GM12878 (cell line): ENCODE results near the gene SENP6. TPM values are rescaled to one million over a fixed set of nuclear protein-coding genes. Genes with fewer than 3 reads are reported as not detected.
"Not testable (repeated sequence)": the region's sequence is repeated elsewhere in the genome, so short reads cannot be mapped to it uniquely, and the experiment has no call there.

Experiments
- ATAC-seq: fragments of 200-7000 bp; cut with Tn5 transposase; 3 replicates; pipeline ENCODE4 v1.9.1; 2020; ENCODE audit warnings: mild to moderate bottlenecking, moderate library complexity
- BruUV-seq: library from RNA; stranded (reverse); fragments of 400-500 nt; replicated peaks from 2 replicates; lab custom pipeline; 2021; lab: Mats Ljungman, UMichigan
- CTCF ChIA-PET: fragments of 300-600 bp; sonication (Branson Sonifier 250); formaldehyde crosslinking; extraction: SDS; loops from one replicate; lab custom pipeline; 2021; ENCODE audit warnings: inconsistent platforms; lab: Yijun Ruan, JAX
- POLR2A ChIA-PET: fragments of 350-600 bp; formaldehyde crosslinking; extraction: SDS; loops from one replicate; lab custom pipeline; 2021; ENCODE audit warnings: inconsistent platforms; lab: Charles Lee
- RAD21 ChIA-PET: fragments of 300-600 bp; sonication (Branson Sonifier 250); formaldehyde crosslinking; loops from one replicate; lab custom pipeline; 2023; ENCODE audit warnings: antibody characterized with exemption; ENCODE audit not compliant: unreplicated experiment; lab: Charles Lee
- SMC1A ChIA-PET: fragments of 300-600 bp; sonication (Branson Sonifier 250); formaldehyde crosslinking; loops from one replicate; lab custom pipeline; 2023; ENCODE audit not compliant: unreplicated experiment, uncharacterized antibody; lab: Charles Lee
- DNase-seq: peaks from one replicate; pipeline ENCODE4 v3.0.0-alpha.2; 2011; ENCODE audit warnings: low read depth, low spot score
- FAIRE-seq: peaks from 3 replicates; lab custom pipeline; 2011; peaks lifted over from hg19 to GRCh38; lab: Jason Lieb, UNC
- H2AFZ ChIP-seq: 2 replicates; pipeline ENCODE4 v1.6.0; 2011; ENCODE audit warnings: low read depth, low read length, control low read depth; ENCODE audit not compliant: control insufficient read depth
- H3K27ac ChIP-seq: 2 replicates; pipeline ENCODE4 v1.5.1; 2011; ENCODE audit warnings: control low read depth; ENCODE audit not compliant: control insufficient read depth, insufficient read depth
- H3K27me3 ChIP-seq, 2 experiments: replicated peaks in 1 of 2; 2 replicates each; pipeline versions ENCODE4 v1.6.0 to v1.6.1; 2011; ENCODE audit warnings: low read length in 1 of 2; ENCODE audit not compliant: control insufficient read depth in 2 of 2, insufficient read depth in 2 of 2
- H3K36me3 ChIP-seq, 2 experiments: 2 replicates each; pipeline ENCODE4 v1.5.1; 2011; ENCODE audit warnings: low read length in 1 of 2; ENCODE audit not compliant: control insufficient read depth in 2 of 2, insufficient read depth in 2 of 2
- H3K4me1 ChIP-seq: 2 replicates; pipeline ENCODE4 v1.6.1; 2011; ENCODE audit warnings: mild to moderate bottlenecking, low read length, moderate library complexity, mixed read lengths; ENCODE audit not compliant: control insufficient read depth, insufficient read depth
- H3K4me2 ChIP-seq: 2 replicates; pipeline ENCODE4 v1.6.0; 2011; ENCODE audit warnings: control low read depth; ENCODE audit not compliant: control insufficient read depth, insufficient read depth
- H3K4me3 ChIP-seq: fragments of 200-600 bp; sonication (generic); 2 replicates; pipeline ENCODE4 v1.5.1; 2016
- H3K79me2 ChIP-seq: 2 replicates; pipeline ENCODE4 v1.6.0; 2011; ENCODE audit warnings: low read length; ENCODE audit not compliant: control insufficient read depth, insufficient read depth
- H3K9ac ChIP-seq: 2 replicates; pipeline ENCODE4 v1.8.0; 2011; ENCODE audit warnings: low read length, control low read depth, mixed read lengths; ENCODE audit not compliant: control insufficient read depth, insufficient read depth
- H3K9me3 ChIP-seq: replicated peaks from 3 replicates; pipeline ENCODE4 v1.5.1; 2011; ENCODE audit warnings: mild to moderate bottlenecking, low read length; ENCODE audit not compliant: control insufficient read depth, insufficient read depth
- H4K20me1 ChIP-seq: 2 replicates; pipeline ENCODE4 v1.6.0; 2011; ENCODE audit not compliant: control insufficient read depth, insufficient read depth
- NFXL1 ChIP-seq: fragments of 450-650 bp; IDR thresholded peaks from 2 replicates; pipeline ENCODE4 v1.6.1; 2017; ENCODE audit warnings: antibody characterized with exemption, mild to moderate bottlenecking, borderline replicate concordance
- WGBS: methylation state at CpG from one replicate; pipeline ENCODE4 v1.1.6; 2016; ENCODE audit warnings: low lambda C conversion rate; ENCODE audit not compliant: insufficient replicate concordance, insufficient coverage; ENCODE audit errors: missing lambda C conversion rate; 5-methylcytosine and 5-hydroxymethylcytosine counted together
- in situ Hi-C: fragments of 300-500 bp; cut with MboI; formaldehyde crosslinking; loops from 9 replicates; pipeline ENCODE4 v1.14.3; 2018; ENCODE audit warnings: mixed read lengths
- intact Hi-C: fragments of 100-400 bp; cut with micrococcal nuclease; formaldehyde crosslinking; loops from one replicate; pipeline ENCODE4 v1.14.2; 2022; ENCODE audit not compliant: unreplicated experiment
- polyA plus RNA-seq, 11 experiments: library from polyadenylated mRNA; depleted of rRNA in 4 of 11; unstranded in 6 of 11; stranded (reverse) in 5 of 11; fragments of >200 nt; fragmentation: Nextera tagmentation in 4 of 11; fragmentation: Illumina TruSeq in 1 of 11; extraction: Ambion mirVana in 4 of 11; extraction: Trizol in 1 of 11; gene quantifications; 1 replicate in 1 of 11; 2 replicates in 10 of 11; pipeline versions ENCODE4 v1.2.1 to v1.2.3, GENCODE V29; 2011 to 2016; ENCODE audit warnings: inconsistent platforms in 2 of 11, missing spikeins in 2 of 11, low read depth in 1 of 11
- total RNA-seq, 4 experiments: library from RNA; depleted of rRNA in 3 of 4; stranded (reverse); fragments of >200 nt in 3 of 4; fragmentation: Illumina TruSeq in 1 of 4; extraction: Trizol in 1 of 4; gene quantifications; 2 replicates each; pipeline versions ENCODE4 v1.2.1 to v1.2.3, GENCODE V29; 2013 to 2021
- TF ChIP-seq, protein P1 (sequence below): IDR thresholded peaks from 2 replicates; pipeline ENCODE4 v1.6.1; 2011; ENCODE audit warnings: borderline replicate concordance, low read depth, mild to moderate bottlenecking, moderate library complexity, low read length; ENCODE audit not compliant: insufficient read depth, poor library complexity, severe bottlenecking
- TF ChIP-seq, protein P2 (sequence below): IDR thresholded peaks from 2 replicates; pipeline ENCODE4 v1.6.1; 2012; ENCODE audit warnings: low read depth, low read length, improper control_type of control experiment

Gene SENP6
- total and polyA plus RNA-seq, 10 of the 15 experiments (the other 5 are each of a cell fraction or from before 2014, with no cell fraction given), result 10.7 to 70.0 (median 42.3) TPM

DNA sequence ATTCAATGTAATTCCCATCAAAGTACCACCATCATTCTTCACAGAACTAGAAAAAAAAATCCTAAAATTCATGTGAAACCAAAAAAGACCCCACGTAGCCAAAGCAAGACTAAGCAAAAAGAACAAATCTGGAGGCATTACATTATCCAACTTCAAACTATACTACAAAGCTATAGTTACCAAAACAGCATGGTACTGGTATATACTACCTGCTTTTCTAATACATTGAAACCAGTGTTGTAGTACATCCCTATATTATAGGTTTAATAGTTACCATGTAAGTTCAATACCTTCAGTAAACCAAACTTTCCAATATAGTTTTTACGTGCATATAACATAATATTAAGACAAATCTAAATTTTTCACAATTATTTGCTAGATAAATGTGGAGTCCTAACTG is 17.1 kb upstream of the SENP6 start:
- BruUV-seq, FAIRE-seq, H3K4me2 ChIP-seq, ATAC-seq, H3K4me3 ChIP-seq, DNase-seq, H3K9me3 ChIP-seq, POLR2A ChIA-PET, H4K20me1 ChIP-seq, H3K79me2 ChIP-seq, H3K36me3 ChIP-seq, H2AFZ ChIP-seq, in situ Hi-C loops, H3K9ac ChIP-seq, intact Hi-C loops, H3K4me1 ChIP-seq, H3K27me3 ChIP-seq, RAD21 ChIA-PET, H3K27ac ChIP-seq: not testable (repeated sequence)
- CTCF ChIA-PET, result interaction anchor here (0.6 to 0.7 kb wide), 2 partner anchors 21 to 310 kb away, joined by 3 read pairs; no protein-coding TSS in a partner anchor
- 8% methylated on average over 2 of the region's 2 CpGs for WGBS
- SMC1A ChIA-PET, result interaction anchor here (1.2 to 1.5 kb wide), 2 partner anchors 12 to 42 kb away, joined by 4 to 6 read pairs; no protein-coding TSS in a partner anchor

DNA sequence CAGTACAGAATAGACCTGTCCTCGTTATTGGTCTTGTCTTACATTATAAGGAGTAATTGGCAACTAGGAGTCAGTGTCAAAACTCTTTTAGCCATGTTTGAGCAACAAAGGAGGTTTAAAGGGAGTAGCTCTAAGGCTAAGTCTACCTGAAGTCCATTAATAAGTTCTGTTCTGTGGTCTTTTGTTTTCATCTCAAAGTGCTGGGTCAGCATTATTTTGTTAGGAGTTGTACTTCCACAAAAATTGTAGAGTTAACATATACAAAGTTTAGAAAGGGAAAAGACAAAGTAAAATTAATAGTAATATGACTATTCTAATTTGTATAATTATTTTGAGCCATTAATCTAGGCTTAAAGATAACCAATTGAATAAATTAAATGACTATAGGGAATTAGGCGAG is 12.7 kb upstream of the SENP6 start:
- ATAC-seq, result no peak
- TF ChIP-seq, protein P1, sequence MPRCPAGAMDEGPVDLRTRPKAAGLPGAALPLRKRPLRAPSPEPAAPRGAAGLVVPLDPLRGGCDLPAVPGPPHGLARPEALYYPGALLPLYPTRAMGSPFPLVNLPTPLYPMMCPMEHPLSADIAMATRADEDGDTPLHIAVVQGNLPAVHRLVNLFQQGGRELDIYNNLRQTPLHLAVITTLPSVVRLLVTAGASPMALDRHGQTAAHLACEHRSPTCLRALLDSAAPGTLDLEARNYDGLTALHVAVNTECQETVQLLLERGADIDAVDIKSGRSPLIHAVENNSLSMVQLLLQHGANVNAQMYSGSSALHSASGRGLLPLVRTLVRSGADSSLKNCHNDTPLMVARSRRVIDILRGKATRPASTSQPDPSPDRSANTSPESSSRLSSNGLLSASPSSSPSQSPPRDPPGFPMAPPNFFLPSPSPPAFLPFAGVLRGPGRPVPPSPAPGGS, result no peak
- TF ChIP-seq, protein P2, sequence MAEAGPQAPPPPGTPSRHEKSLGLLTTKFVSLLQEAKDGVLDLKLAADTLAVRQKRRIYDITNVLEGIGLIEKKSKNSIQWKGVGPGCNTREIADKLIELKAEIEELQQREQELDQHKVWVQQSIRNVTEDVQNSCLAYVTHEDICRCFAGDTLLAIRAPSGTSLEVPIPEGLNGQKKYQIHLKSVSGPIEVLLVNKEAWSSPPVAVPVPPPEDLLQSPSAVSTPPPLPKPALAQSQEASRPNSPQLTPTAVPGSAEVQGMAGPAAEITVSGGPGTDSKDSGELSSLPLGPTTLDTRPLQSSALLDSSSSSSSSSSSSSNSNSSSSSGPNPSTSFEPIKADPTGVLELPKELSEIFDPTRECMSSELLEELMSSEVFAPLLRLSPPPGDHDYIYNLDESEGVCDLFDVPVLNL, result no peak
- no peak for TF ChIP-seq NFXL1
- no peak overlapping the region for H3K9ac ChIP-seq
- H3K4me2 ChIP-seq, result no peak overlapping the region
- no peaks in the 10 kb centered on the region for H4K20me1 ChIP-seq
- intact Hi-C loops, result no loop called here
- ChIA-PET POLR2A (no interaction called here), RAD21 (no interaction called here), SMC1A (no interaction called here), CTCF (interaction anchor here (0.7 kb wide), 1 partner anchor 20 kb away, joined by 3 read pairs; no protein-coding TSS in a partner anchor)
- FAIRE-seq, result no peak
- no peak overlapping the region for H2AFZ ChIP-seq
- in situ Hi-C loops, result no loop called here
- H3K4me3 ChIP-seq, result no peak overlapping the region
- H3K4me1 ChIP-seq, result no peaks in the 10 kb centered on the region
- H3K9me3 ChIP-seq, result no peaks in the 10 kb centered on the region
- H3K27ac ChIP-seq, result no peak overlapping the region
- BruUV-seq, result no TSS peak
- H3K27me3 ChIP-seq, result no peaks in the 10 kb centered on the region
- DNase-seq, result no peak
- no peaks in the 10 kb centered on the region for H3K79me2 ChIP-seq
- H3K36me3 ChIP-seq, result no peaks in the 10 kb centered on the region
- 95% methylated on average over 2 of the region's 2 CpGs for WGBS
